GM18951 (cell line): Measurements from ENCODE around the gene HOXD4.

Experiments
- POLR2A ChIP-seq: IDR thresholded peaks from 4 replicates; pipeline ENCODE4 v1.6.1; 2011; ENCODE audit warnings: mild to moderate bottlenecking; ENCODE audit not compliant: insufficient read length, insufficient read depth; ENCODE audit errors: extremely low read depth
- in situ Hi-C: fragments of 300-500 bp; cut with MboI; formaldehyde crosslinking; loops from one replicate; pipeline ENCODE4 v1.12.0; 2022; ENCODE audit warnings: low sequenced_read_pairs, mixed read lengths, inconsistent platforms; ENCODE audit not compliant: unreplicated experiment

The HOXD4 gene

DNA sequence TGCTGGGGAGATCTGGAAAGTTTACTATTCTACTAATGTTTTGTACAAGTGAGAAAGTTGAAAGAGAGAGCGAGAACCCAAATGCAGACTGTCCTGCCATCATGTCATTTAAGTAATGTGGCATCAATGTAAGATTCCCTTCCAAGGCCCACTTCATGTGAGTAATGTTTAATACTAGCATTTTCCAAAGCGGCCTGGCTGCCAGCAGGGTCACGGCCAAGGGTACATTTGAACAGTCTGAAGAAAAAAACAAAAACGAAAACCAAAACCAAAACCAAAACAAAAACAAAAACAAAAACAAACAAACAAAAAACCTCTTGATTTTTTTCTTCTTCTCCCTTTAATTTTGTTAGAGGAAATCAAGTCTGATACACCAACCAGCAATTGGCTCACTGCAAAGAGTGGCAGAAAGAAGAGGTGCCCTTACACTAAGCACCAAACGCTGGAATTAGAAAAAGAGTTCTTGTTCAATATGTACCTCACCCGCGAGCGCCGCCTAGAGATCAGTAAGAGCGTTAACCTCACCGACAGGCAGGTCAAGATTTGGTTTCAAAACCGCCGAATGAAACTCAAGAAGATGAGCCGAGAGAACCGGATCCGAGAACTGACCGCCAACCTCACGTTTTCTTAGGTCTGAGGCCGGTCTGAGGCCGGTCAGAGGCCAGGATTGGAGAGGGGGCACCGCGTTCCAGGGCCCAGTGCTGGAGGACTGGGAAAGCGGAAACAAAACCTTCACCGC, 32.6 kb upstream of the HOXD4 start:
- in situ Hi-C loops = no loop called here
- TF ChIP-seq POLR2A = no peak

GRCh38 chr2:176120364-176121189, 30.8 kb upstream of the HOXD4 start:
- in situ Hi-C loops = loop anchor here (10.0 kb wide), 2 partner anchors 514 to 1024 kb away; no protein-coding TSS in a partner anchor
- TF ChIP-seq POLR2A = no peak

DNA sequence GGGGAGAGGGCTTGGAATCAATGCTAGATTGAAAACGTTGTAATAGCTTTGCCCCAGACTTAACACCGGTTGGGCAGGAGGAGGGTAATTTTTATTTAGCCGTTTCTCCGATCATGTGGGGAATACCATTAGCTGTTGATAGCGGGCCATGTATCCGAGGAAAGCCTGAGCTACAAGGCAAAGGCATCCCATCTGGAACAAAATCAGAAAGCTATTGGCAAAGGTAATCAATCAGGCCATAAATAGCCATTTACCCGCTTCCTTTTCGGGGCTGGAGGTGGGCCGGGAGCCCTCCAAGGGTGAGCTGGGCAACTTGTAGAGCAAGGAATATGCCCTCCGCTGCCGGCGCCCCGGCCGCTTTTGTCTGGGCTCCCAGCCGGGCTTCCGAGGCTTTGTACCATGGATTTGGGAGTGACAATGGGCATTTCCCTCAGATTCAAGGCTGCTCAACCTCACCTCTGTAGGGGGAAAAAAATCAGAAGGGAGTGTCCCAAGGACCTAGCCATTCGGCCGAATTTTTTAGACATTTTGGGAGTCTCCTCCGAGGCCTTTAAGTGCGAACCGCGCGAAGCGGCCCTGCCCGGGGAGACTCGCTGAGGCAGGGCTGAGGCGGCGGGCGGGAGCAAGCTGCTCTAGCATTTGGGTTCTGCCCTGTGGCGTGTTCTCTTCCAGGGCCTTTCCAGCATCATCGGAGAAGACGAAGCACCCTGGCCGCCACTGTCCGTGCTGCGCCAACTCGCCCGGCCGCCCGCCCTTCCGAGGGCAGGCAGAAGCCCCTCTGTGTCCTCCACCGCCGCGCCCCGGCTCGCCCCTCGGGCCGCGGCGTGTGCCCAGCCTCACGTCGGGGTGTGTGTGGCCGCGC, 29.9 kb upstream of the HOXD4 start:
- TF ChIP-seq POLR2A = no peak
- in situ Hi-C loops = loop anchor here (10.0 kb wide), 2 partner anchors 513 to 1023 kb away; no protein-coding TSS in a partner anchor

- TF ChIP-seq POLR2A = no peak
- in situ Hi-C loops = loop anchor here (10.0 kb wide), 2 partner anchors 513 to 1023 kb away; no protein-coding TSS in a partner anchor
These were observed 29.2 kb upstream of the HOXD4 start for GRCh38 chr2:176122052-176122682.

DNA sequence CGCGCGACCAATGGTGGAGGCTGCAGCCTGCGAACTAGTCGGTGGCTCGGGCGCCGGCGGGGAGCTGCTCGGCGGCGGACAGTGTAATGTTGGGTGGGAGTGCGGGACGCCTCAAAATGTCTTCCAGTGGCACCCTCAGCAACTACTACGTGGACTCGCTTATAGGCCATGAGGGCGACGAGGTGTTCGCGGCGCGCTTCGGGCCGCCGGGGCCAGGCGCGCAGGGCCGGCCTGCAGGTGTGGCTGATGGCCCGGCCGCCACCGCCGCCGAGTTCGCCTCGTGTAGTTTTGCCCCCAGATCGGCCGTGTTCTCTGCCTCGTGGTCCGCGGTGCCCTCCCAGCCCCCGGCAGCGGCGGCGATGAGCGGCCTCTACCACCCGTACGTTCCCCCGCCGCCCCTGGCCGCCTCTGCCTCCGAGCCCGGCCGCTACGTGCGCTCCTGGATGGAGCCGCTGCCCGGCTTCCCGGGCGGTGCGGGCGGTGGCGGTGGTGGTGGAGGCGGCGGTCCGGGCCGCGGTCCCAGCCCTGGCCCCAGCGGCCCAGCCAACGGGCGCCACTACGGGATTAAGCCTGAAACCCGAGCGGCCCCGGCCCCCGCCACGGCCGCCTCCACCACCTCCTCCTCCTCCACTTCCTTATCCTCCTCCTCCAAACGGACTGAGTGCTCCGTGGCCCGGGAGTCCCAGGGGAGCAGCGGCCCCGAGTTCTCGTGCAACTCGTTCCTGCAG, 28.5 kb upstream of the HOXD4 start, which contains the start of gene HOXD9:
Gene HOXD9, plus strand, starts transcription at position 37 of the 728 bp plus-strand sequence. Its CDS starts 50 bp downstream, at position 87.
- no peak for TF ChIP-seq POLR2A
- in situ Hi-C loops = loop anchor here (10.0 kb wide), 2 partner anchors 512 to 1022 kb away; no protein-coding TSS in a partner anchor

DNA sequence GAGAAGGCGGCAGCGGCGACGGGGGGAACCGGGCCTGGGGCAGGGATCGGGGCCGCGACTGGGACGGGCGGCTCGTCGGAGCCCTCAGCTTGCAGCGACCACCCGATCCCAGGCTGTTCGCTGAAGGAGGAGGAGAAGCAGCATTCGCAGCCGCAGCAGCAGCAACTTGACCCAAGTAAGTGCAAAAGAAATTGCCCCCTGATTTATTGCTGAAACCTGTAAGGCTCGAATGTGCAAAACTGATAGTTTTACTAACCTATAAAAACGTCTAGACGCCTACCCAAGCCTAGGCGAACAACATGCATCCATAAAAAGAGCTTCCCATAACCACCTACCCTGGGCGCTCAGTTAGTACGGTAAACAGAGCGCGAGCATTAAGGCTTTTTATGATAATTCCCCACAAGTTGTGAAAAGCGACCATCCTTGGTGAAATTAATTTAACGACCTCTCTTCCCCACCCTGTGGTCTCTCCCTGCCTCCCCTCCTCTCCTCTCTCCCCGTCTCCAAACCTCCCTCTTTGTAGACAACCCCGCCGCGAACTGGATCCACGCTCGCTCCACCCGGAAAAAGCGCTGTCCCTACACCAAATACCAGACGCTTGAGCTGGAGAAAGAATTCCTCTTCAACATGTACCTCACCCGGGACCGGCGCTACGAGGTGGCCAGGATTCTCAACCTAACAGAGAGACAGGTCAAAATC, 27.8 kb upstream of the HOXD4 start:
- no peak for TF ChIP-seq POLR2A
- in situ Hi-C loops = loop anchor here (10.0 kb wide), 2 partner anchors 511 to 1021 kb away; no protein-coding TSS in a partner anchor

- TF ChIP-seq POLR2A = no peak
- in situ Hi-C loops = loop anchor here (10.0 kb wide), 2 partner anchors 510 to 1020 kb away; no protein-coding TSS in a partner anchor
These were observed 27.0 kb upstream of the HOXD4 start for GRCh38 chr2:176124110-176124946.

DNA sequence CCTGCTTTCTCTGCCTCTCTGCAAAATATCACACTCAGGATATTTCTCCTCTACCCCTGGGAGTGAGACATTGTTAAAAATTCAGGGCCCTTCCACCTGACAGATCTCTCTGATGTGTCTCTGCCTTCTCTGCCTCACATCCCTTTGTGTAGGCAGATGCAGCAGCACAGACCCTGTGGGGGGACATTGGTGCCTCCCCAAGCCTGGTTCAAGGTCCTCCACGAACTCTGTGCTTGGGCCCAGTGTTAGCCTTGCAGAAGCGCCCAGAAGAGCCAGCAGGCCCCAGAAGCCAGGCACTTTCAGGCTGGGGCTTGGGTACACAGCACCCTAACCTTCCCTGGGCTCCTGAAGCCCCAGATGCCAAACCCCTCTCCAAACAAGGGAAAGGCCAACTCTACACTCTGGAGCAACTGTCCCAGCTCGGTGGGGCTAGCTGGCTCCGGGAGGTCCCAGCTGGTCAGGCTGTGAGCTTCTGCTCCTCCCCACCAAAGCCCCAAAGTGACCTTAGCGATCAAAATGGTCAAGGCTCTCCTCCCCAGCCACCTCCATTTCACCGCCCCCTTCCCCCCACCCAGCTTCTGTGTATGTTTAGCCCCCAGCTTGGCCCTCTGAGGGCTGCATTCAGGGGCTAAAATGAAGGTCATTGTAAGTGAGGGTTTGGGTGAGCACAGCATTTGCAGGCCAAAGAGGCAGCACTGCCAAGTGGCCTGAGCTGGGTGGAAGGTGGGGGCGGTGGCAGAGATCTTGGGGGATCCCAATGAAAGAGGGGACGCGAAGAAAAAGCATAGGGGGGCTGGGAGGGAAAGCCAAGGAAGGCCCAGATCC, 26.2 kb upstream of the HOXD4 start:
- in situ Hi-C loops = loop anchor here (10.0 kb wide), 2 partner anchors 510 to 1020 kb away; no protein-coding TSS in a partner anchor

DNA sequence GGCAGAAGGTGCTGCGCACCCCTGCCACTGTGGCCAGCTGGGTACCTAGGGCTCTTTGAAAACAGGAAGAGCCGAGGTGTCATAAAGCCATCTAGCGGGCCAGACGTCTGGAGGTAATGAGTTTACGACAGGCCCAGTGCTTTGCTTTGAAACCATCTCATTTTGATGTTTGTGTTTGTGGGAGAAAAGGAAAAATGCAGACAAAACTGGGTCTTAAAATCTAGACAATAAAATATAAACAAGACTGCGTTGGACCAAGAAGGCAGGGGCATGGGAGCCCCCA, 25.6 kb upstream of the HOXD4 start:
- in situ Hi-C loops = loop anchor here (10.0 kb wide), 2 partner anchors 509 to 1019 kb away; no protein-coding TSS in a partner anchor

More for the DNA sequence above, 26.2 kb upstream of the HOXD4 start:
- no peak for TF ChIP-seq POLR2A

More for the DNA sequence above, 25.6 kb upstream of the HOXD4 start:
- no peak for TF ChIP-seq POLR2A
